Osteoblast (primary cell): Measurements from ENCODE around the gene RFX8. TPM values are rescaled to one million over a fixed set of nuclear protein-coding genes. Genes with fewer than 3 reads are reported as not detected.
A peak's percentile ranks its signal among the peaks of the same experiment; 100 is the strongest.
"Not testable (repeated sequence)": the region's sequence is repeated elsewhere in the genome, so short reads cannot be mapped to it uniquely, and the experiment has no call there.

ENCODE experiments used
- DNase-seq: peaks from one replicate; pipeline ENCODE4 v3.0.0; 2011; ENCODE audit warnings: low spot score, mixed read lengths; ENCODE audit not compliant: insufficient read length; ENCODE audit errors: missing footprints
- H2AFZ ChIP-seq: 2 replicates; pipeline ENCODE4 v1.6.0; 2011; ENCODE audit warnings: mild to moderate bottlenecking, low read length
- H3K27ac ChIP-seq: 2 replicates; pipeline ENCODE4 v1.5.1; 2011; ENCODE audit warnings: mild to moderate bottlenecking, low read depth, low read length, moderate library complexity
- H3K27me3 ChIP-seq: 2 replicates; pipeline ENCODE4 v1.6.0; 2012; ENCODE audit warnings: mild to moderate bottlenecking, control low read depth, inconsistent platforms, low read length, moderate library complexity; ENCODE audit not compliant: insufficient read depth
- H3K36me3 ChIP-seq: 2 replicates; pipeline ENCODE4 v1.5.1; 2011; ENCODE audit warnings: mild to moderate bottlenecking, low read length, control low read depth, moderate library complexity; ENCODE audit not compliant: insufficient read depth
- H3K4me1 ChIP-seq: 2 replicates; pipeline ENCODE4 v1.5.1; 2011; ENCODE audit warnings: mild to moderate bottlenecking, low read length, control low read depth, moderate library complexity; ENCODE audit not compliant: insufficient read depth
- H3K4me2 ChIP-seq: 2 replicates; pipeline ENCODE4 v1.6.0; 2011; ENCODE audit warnings: mild to moderate bottlenecking, low read length; ENCODE audit not compliant: insufficient read depth
- H3K4me3 ChIP-seq: fragments of 200-600 bp; sonication (generic); 3 replicates; pipeline ENCODE4 v1.5.1; 2012; ENCODE audit warnings: mild to moderate bottlenecking, low read length, inconsistent platforms; ENCODE audit not compliant: insufficient read depth
- H3K79me2 ChIP-seq: 2 replicates; pipeline ENCODE4 v1.6.0; 2012; ENCODE audit warnings: mild to moderate bottlenecking, low read length, control low read depth, inconsistent platforms; ENCODE audit not compliant: insufficient read depth
- H3K9me3 ChIP-seq: 2 replicates; pipeline ENCODE4 v1.5.1; 2011; ENCODE audit warnings: low read depth, low read length, control low read depth
- H4K20me1 ChIP-seq: 2 replicates; pipeline ENCODE4 v1.6.0; 2012; ENCODE audit warnings: mild to moderate bottlenecking, low read length, control low read depth; ENCODE audit not compliant: insufficient read depth
- total RNA-seq: library from RNA; depleted of rRNA; stranded (reverse); fragments of >200 nt; gene quantifications from 2 replicates; pipeline ENCODE4 v1.2.3, GENCODE V29; 2012
- TF ChIP-seq, protein P1 (sequence below): IDR thresholded peaks from 2 replicates; pipeline ENCODE4 v1.5.1; 2011; ENCODE audit warnings: mild to moderate bottlenecking, low read depth, low read length, moderate library complexity; ENCODE audit errors: extremely low read depth

RFX8 gene
- total RNA-seq, 1 donor, result 7.6 TPM

DNA sequence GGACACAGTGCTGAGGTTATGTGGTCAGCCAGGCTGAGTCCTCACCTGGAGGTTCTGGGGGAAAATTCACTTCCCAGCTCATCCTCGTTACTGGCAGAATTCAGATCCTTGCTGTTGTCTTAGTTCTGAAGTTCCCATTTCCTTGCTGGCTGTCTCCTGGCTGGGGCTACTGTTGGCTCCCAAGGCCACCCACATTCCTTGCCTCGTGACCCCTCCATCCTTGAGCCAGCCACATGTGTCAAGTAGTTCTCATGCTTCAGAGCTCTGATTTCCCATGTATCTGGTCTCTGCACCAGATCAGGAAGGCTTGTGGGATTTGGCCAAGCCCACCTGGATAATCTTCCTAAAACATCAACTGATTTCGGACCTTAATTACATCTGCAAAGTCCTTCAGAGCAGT, 38.1 kb upstream of the RFX8 start:
- no peaks in the 10 kb centered on the region for H3K79me2 ChIP-seq
- H3K36me3 ChIP-seq, result no peaks in the 10 kb centered on the region
- TF ChIP-seq, protein P1, sequence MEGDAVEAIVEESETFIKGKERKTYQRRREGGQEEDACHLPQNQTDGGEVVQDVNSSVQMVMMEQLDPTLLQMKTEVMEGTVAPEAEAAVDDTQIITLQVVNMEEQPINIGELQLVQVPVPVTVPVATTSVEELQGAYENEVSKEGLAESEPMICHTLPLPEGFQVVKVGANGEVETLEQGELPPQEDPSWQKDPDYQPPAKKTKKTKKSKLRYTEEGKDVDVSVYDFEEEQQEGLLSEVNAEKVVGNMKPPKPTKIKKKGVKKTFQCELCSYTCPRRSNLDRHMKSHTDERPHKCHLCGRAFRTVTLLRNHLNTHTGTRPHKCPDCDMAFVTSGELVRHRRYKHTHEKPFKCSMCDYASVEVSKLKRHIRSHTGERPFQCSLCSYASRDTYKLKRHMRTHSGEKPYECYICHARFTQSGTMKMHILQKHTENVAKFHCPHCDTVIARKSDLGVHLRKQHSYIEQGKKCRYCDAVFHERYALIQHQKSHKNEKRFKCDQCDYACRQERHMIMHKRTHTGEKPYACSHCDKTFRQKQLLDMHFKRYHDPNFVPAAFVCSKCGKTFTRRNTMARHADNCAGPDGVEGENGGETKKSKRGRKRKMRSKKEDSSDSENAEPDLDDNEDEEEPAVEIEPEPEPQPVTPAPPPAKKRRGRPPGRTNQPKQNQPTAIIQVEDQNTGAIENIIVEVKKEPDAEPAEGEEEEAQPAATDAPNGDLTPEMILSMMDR, result no peak

DNA sequence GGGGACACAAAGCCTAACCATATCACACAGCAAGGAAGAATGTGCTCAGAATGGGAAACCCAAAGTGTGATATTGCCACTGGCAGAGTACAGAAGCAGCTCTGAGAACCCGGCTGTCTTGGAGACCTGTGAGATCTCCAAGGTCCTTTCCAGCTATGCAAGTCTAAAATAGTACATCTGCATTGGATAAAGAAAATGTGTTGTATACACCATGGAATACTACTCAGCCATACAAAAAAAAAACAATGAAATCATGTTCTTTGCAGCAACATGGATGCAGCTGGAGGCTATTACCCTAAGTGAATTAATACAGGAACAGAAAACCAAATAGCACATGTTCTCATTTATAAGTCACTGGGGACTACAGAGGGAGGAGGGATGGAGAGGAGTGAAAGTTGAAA, 36.5 kb upstream of the RFX8 start:
- no peak for DNase-seq
- Histone ChIP-seq H3K79me2 (no peaks in the 10 kb centered on the region), H3K27me3 (no peaks in the 10 kb centered on the region), H2AFZ (no peak overlapping the region), H3K4me1 (peaks cover 15% of the 10 kb centered on the region), H3K9me3 (no peaks in the 10 kb centered on the region), H3K4me2 (no peak overlapping the region), H3K27ac (no peak overlapping the region), H3K36me3 (no peaks in the 10 kb centered on the region), H4K20me1 (no peaks in the 10 kb centered on the region), H3K4me3 (no peak overlapping the region)
- TF ChIP-seq, protein P1, result no peak

More for the DNA sequence above, 38.1 kb upstream of the RFX8 start:
- no peak overlapping the region for H3K27ac ChIP-seq
- H2AFZ ChIP-seq, result no peak overlapping the region
- H3K4me3 ChIP-seq, result no peak overlapping the region
- no peaks in the 10 kb centered on the region for H3K9me3 ChIP-seq
- peaks cover 28% of the 10 kb centered on the region for H3K4me1 ChIP-seq
- DNase-seq, result no peak
- no peaks in the 10 kb centered on the region for H3K27me3 ChIP-seq
- no peak overlapping the region for H3K4me2 ChIP-seq
- H4K20me1 ChIP-seq, result no peaks in the 10 kb centered on the region

DNA sequence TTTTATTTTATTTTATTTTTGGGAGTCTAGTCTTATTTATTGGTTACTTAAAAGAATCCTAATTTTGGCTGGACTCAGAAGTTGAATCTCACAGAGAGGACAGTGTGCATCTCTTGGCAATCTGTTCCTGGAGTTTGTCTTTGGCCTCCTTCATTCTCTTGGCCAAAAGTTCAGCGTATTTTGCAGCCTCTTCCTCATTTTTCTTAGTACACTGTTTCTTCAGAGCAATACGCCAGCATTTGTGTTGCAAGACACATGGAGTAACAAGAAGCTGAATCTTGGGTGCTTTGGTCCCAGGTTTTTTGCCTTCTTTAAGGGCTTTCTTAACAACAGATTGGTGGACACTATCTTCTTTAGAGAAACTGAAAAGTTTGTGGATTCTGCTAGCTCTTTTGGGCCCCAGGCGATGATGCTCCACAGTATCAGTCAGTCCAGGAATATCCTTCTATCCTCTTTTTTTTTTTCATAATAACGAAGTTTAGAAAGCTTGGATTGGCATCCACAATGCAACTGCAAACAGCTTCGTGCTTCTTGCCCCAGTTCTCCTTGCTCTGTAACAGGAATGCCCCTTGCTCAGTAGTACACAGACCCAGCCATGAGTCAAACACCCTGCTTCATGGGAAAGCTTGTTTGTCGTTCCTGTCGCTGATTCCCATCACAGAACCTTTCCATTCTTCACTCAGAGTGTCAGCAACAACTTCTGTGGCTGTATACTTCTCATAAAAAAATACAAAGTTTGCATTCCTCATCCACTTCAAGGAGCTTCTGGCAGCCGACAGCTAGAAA, 34.8 kb upstream of the RFX8 start:
- Histone ChIP-seq H3K9me3 (no peaks in the 10 kb centered on the region), H4K20me1 (no peaks in the 10 kb centered on the region), H3K4me3 (no peak overlapping the region), H2AFZ (peak overlapping the region; percentile 53), H3K4me2 (no peak overlapping the region), H3K4me1 (peaks cover 2% of the 10 kb centered on the region), H3K27me3 (no peaks in the 10 kb centered on the region), H3K27ac (no peak overlapping the region), H3K36me3 (no peaks in the 10 kb centered on the region), H3K79me2 (no peaks in the 10 kb centered on the region)
- no peak for DNase-seq
- TF ChIP-seq, protein P1, result no peak

DNA sequence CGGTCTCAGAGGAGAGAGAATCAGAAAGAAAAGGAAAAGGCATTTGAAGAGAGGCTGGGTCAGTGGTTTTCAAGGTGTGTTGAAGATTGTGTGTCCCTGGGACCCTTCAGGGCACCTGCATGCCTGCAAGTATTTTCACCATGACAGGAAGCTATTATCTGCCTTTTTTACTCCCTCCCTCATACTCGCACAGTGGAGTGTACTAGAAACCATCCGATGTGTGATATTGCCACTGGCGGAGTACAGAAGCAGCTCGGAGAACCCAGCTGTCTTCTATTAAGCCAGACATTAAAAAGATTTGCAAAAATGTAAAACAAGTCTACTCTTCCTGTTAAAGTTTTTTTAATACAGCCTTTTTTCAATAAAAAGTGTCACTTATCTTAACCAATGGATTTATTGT, 33.7 kb upstream of the RFX8 start:
- no peaks in the 10 kb centered on the region for H3K36me3 ChIP-seq
- DNase-seq, result no peak
- no peaks in the 10 kb centered on the region for H4K20me1 ChIP-seq
- TF ChIP-seq, protein P1, result no peak
- no peaks in the 10 kb centered on the region for H3K27me3 ChIP-seq
- H3K79me2 ChIP-seq, result no peaks in the 10 kb centered on the region
- H3K9me3 ChIP-seq, result no peaks in the 10 kb centered on the region
- no peak overlapping the region for H3K27ac ChIP-seq
- H3K4me2 ChIP-seq, result no peak overlapping the region
- H3K4me1 ChIP-seq, result no peaks in the 10 kb centered on the region
- no peak overlapping the region for H2AFZ ChIP-seq
- no peak overlapping the region for H3K4me3 ChIP-seq

DNA sequence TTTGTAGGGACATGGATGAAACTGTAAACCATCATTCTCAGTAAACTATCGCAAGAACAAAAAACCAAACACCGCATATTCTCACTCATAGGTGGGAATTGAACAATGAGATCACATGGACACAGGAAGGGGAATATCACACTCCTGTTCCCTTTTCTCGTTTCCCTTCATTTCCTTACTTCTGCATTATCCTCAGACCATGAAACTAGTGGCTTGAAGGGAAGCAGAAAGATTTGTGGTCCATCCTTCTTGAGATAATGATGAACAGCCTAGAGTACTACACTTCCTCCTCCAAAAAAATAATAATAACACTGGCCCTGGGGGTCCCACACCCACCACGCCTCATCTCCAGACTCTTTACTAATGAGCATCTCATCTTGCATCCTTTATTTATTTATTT, 30.4 kb upstream of the RFX8 start:
- H3K27me3 ChIP-seq, H3K79me2 ChIP-seq, H3K9me3 ChIP-seq, H2AFZ ChIP-seq, H3K4me2 ChIP-seq, H4K20me1 ChIP-seq, H3K27ac ChIP-seq, H3K4me3 ChIP-seq, H3K36me3 ChIP-seq: not testable (repeated sequence)
- DNase-seq, result peak; percentile 13
- H3K4me1 ChIP-seq, result peaks cover 17% of the 10 kb centered on the region

DNA sequence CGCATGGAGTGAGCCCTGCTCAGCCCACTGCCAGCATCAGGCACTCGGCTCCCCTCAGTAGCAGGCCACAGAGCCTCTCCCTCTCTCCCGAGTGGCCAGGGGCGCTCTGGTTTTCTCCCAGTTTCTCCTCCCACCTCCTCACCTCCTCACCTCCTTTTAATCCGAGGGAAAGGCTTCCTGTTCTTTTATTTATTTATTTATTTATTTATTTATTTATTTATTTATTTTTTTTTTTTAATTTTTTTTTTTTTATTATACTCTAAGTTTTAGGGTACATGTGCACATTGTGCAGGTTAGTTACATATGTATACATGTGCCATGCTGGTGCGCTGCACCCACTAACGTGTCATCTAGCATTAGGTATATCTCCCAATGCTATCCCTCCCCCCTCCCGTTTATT, 29.8 kb upstream of the RFX8 start:
- not testable (repeated sequence) for H3K27ac ChIP-seq, H3K36me3 ChIP-seq, H3K4me3 ChIP-seq, H3K27me3 ChIP-seq, H4K20me1 ChIP-seq, H3K79me2 ChIP-seq, H3K4me2 ChIP-seq, H3K9me3 ChIP-seq, DNase-seq, H2AFZ ChIP-seq
- H3K4me1 ChIP-seq, result peaks cover 23% of the 10 kb centered on the region
